ENCODE data around the gene SFMBT1. TPM values are rescaled to one million over a fixed set of nuclear protein-coding genes. Genes with fewer than 3 reads are reported as not detected.

The SFMBT1 gene
- total RNA-seq, 1 experiment from 2014 or later = 3.0 TPM

DNA sequence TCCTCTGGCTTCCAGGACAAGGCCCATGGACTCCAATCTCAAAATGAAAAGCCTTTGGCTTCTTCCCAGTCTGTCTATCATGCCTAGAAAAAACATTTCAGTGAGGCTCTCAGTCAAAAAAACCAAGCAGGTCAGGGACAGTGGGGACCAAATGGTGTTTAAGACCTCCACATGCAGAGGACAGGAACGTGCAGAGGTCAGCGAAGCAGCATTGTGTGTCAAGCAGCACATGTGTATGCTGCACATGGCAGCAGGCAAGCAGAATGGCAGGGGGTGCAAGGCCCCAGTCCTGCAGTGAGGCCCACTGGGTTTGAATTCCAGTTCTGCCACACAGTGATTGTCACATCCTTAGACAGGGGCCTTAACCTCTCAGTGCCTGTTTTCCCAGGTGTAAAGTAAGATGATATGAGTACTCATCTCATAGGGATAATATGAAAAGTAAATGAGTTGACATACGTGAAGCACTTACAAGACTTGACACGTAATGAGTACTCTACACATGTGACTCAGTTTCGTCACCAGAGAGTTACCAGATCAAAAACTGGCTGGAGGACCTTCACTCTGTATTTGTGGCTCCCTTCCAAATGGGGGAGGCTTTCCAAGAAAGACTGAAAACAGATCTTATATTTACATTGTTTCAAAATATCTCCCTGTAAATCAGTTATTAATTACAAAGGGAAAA, 159.7 kb downstream of the SFMBT1 start:
- H3K4me2 ChIP-seq (ENCODE audit: low read depth, low read length, poor library complexity, severe bottlenecking) = no peak overlapping the region

GRCh38 chr3:52882377-52882776, 163.5 kb downstream of the SFMBT1 start:
- no peaks in the 10 kb centered on the region for H3K9me3 ChIP-seq (ENCODE audit: low read length)
- H3K36me3 ChIP-seq (ENCODE audit: insufficient read depth, low read length) = peaks cover 23% of the 10 kb centered on the region
- no peak overlapping the region for H3K9ac ChIP-seq (ENCODE audit: low read length)
- H3K4me2 ChIP-seq (ENCODE audit: low read depth, low read length, poor library complexity, severe bottlenecking) = no peak overlapping the region
- H3K79me2 ChIP-seq (ENCODE audit: low read length) = peaks cover 57% of the 10 kb centered on the region
- no peaks in the 10 kb centered on the region for H4K20me1 ChIP-seq (ENCODE audit: insufficient read depth, low read depth, low read length)
- H2AFZ ChIP-seq (ENCODE audit: low read length) = no peak overlapping the region
- no peaks in the 10 kb centered on the region for H3K9me2 ChIP-seq (replicated peaks; ENCODE audit: insufficient read depth, low read length)
- H3K4me3 ChIP-seq (ENCODE audit: low read length) = no peak overlapping the region
- no peaks in the 10 kb centered on the region for H3K27me3 ChIP-seq (ENCODE audit: low read length)
- no peaks in the 10 kb centered on the region for H3K4me1 ChIP-seq (ENCODE audit: low read length)
- no peak for DNase-seq
- H3K27ac ChIP-seq (ENCODE audit: low read length) = no peak overlapping the region

More for the DNA sequence above, 159.7 kb downstream of the SFMBT1 start:
- no peak overlapping the region for H2AFZ ChIP-seq (ENCODE audit: low read length)
- no peak overlapping the region for H3K9ac ChIP-seq (ENCODE audit: low read length)
- no peak for DNase-seq
- H3K27me3 ChIP-seq (ENCODE audit: low read length) = no peaks in the 10 kb centered on the region
- peaks cover 23% of the 10 kb centered on the region for H3K36me3 ChIP-seq (ENCODE audit: insufficient read depth, low read length)
- peaks cover under 1% of the 10 kb centered on the region; the same call in 1 of the 2 replicates for H3K4me1 ChIP-seq (ENCODE audit: low read length)
- H4K20me1 ChIP-seq (ENCODE audit: insufficient read depth, low read depth, low read length) = no peaks in the 10 kb centered on the region
- no peak overlapping the region for H3K27ac ChIP-seq (ENCODE audit: low read length)
- H3K4me3 ChIP-seq (ENCODE audit: low read length) = no peak overlapping the region
- peaks cover 73% of the 10 kb centered on the region for H3K79me2 ChIP-seq (ENCODE audit: low read length)
- H3K9me2 ChIP-seq (replicated peaks; ENCODE audit: insufficient read depth, low read length) = no peaks in the 10 kb centered on the region
- no peaks in the 10 kb centered on the region for H3K9me3 ChIP-seq (ENCODE audit: low read length)

DNA sequence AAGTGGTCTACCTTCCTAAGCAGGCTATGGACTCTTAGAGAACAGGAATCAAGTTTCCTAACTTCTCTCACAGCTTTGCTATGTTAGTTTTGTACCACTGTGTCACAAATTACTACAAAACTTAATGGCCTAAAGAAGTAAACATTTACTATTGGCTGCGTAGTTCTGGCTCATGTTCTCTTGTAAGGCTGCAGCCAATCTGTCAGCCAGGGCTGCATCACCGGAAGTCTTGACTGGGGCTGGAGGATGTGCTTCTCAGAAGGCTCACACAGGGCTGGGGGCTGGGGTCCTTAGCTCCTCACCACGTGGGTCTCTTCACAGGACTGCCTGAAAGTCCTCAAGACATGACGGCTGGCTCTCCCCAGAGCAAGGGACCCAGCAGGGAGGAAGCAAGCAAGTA, 164.0 kb downstream of the SFMBT1 start:
- Histone ChIP-seq H3K79me2 (ENCODE audit: low read length) (peaks cover 57% of the 10 kb centered on the region), H3K9ac (ENCODE audit: low read length) (no peak overlapping the region), H4K20me1 (ENCODE audit: insufficient read depth, low read depth, low read length) (no peaks in the 10 kb centered on the region), H3K27ac (ENCODE audit: low read length) (no peak overlapping the region), H3K27me3 (ENCODE audit: low read length) (no peaks in the 10 kb centered on the region), H3K36me3 (ENCODE audit: insufficient read depth, low read length) (peaks cover 23% of the 10 kb centered on the region), H3K4me2 (ENCODE audit: low read depth, low read length, poor library complexity, severe bottlenecking) (no peak overlapping the region), H3K4me1 (ENCODE audit: low read length) (no peaks in the 10 kb centered on the region), H3K9me2 (replicated peaks; ENCODE audit: insufficient read depth, low read length) (no peaks in the 10 kb centered on the region), H3K4me3 (ENCODE audit: low read length) (no peak overlapping the region), H2AFZ (ENCODE audit: low read length) (no peak overlapping the region), H3K9me3 (ENCODE audit: low read length) (no peaks in the 10 kb centered on the region)
- DNase-seq = no peak

- Histone ChIP-seq H3K9me2 (replicated peaks; ENCODE audit: insufficient read depth, low read length) (no peaks in the 10 kb centered on the region), H2AFZ (ENCODE audit: low read length) (no peak overlapping the region), H3K79me2 (ENCODE audit: low read length) (peaks cover 53% of the 10 kb centered on the region), H3K4me3 (ENCODE audit: low read length) (no peak overlapping the region), H3K27me3 (ENCODE audit: low read length) (no peaks in the 10 kb centered on the region), H3K4me1 (ENCODE audit: low read length) (peaks cover 7% of the 10 kb centered on the region), H3K27ac (ENCODE audit: low read length) (no peak overlapping the region), H3K36me3 (ENCODE audit: insufficient read depth, low read length) (peaks cover 9% of the 10 kb centered on the region), H4K20me1 (ENCODE audit: insufficient read depth, low read depth, low read length) (no peaks in the 10 kb centered on the region), H3K9ac (ENCODE audit: low read length) (no peak overlapping the region), H3K9me3 (ENCODE audit: low read length) (no peaks in the 10 kb centered on the region), H3K4me2 (ENCODE audit: low read depth, low read length, poor library complexity, severe bottlenecking) (no peak overlapping the region)
- DNase-seq = no peak
Measured at GRCh38 chr3:52880474-52880873, 165.4 kb downstream of the SFMBT1 start.

DNA sequence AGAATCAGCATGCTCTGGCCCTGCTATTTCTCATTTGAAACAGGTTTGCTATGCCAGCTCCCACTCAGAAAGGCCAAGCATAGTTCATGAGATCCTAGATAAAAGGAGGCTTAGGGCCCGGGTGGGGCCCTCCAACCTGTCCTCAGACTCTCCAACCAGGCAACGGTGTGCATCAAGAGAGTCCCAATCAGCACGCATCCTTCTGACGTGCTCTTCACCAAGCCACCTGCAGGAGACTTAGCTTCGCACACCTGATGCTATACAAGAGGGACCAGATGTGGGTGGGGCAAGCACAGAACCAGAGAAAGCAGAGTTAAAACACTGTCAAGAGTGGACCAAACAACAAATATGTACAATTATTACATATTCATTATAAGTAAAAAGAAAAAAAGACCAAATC, 165.8 kb downstream of the SFMBT1 start:
- H3K9ac ChIP-seq (ENCODE audit: low read length) = no peak overlapping the region
- H3K4me3 ChIP-seq (ENCODE audit: low read length) = no peak overlapping the region
- H3K79me2 ChIP-seq (ENCODE audit: low read length) = peaks cover 53% of the 10 kb centered on the region
- no peaks in the 10 kb centered on the region for H4K20me1 ChIP-seq (ENCODE audit: insufficient read depth, low read depth, low read length)
- H3K27me3 ChIP-seq (ENCODE audit: low read length) = no peaks in the 10 kb centered on the region
- H3K9me3 ChIP-seq (ENCODE audit: low read length) = no peaks in the 10 kb centered on the region
- no peaks in the 10 kb centered on the region for H3K9me2 ChIP-seq (replicated peaks; ENCODE audit: insufficient read depth, low read length)
- no peak overlapping the region for H3K27ac ChIP-seq (ENCODE audit: low read length)
- no peak overlapping the region for H3K4me2 ChIP-seq (ENCODE audit: low read depth, low read length, poor library complexity, severe bottlenecking)
- peaks cover 11% of the 10 kb centered on the region for H3K4me1 ChIP-seq (ENCODE audit: low read length)
- H2AFZ ChIP-seq (ENCODE audit: low read length) = no peak overlapping the region
- H3K36me3 ChIP-seq (ENCODE audit: insufficient read depth, low read length) = peaks cover 4% of the 10 kb centered on the region
- no peak for DNase-seq

DNA sequence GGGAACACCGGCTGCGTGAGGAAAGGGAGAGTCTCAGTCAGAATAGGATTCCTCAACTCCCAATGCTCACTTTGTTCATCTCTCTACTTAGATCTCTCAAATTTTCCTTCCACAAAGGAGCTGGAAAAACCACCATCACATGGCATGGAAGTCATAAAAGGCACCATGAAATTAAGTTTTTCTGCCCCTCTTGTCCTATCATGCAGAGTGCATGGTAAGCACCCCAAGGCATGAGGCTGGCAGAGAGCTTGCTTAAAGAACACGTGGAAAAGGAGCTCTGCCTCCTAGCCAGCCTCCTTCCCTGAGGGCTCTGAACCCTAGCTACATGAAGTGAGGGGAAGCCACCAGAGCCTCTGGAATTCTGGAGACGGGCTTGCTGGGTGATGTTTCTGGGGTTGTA, 166.3 kb downstream of the SFMBT1 start:
- Histone ChIP-seq H3K9ac (ENCODE audit: low read length) (no peak overlapping the region), H3K9me2 (replicated peaks; ENCODE audit: insufficient read depth, low read length) (no peaks in the 10 kb centered on the region), H3K4me3 (ENCODE audit: low read length) (no peak overlapping the region), H3K4me1 (ENCODE audit: low read length) (peaks cover 15% of the 10 kb centered on the region), H3K27ac (ENCODE audit: low read length) (no peak overlapping the region), H4K20me1 (ENCODE audit: insufficient read depth, low read depth, low read length) (no peaks in the 10 kb centered on the region), H2AFZ (ENCODE audit: low read length) (no peak overlapping the region), H3K27me3 (ENCODE audit: low read length) (no peaks in the 10 kb centered on the region), H3K36me3 (ENCODE audit: insufficient read depth, low read length) (no peaks in the 10 kb centered on the region), H3K9me3 (ENCODE audit: low read length) (no peaks in the 10 kb centered on the region), H3K79me2 (ENCODE audit: low read length) (peaks cover 51% of the 10 kb centered on the region), H3K4me2 (ENCODE audit: low read depth, low read length, poor library complexity, severe bottlenecking) (no peak overlapping the region)
- DNase-seq = no peak

GRCh38 chr3:52879090-52879489, 166.8 kb downstream of the SFMBT1 start:
- no peak overlapping the region for H3K4me2 ChIP-seq (ENCODE audit: low read depth, low read length, poor library complexity, severe bottlenecking)
- H3K27ac ChIP-seq (ENCODE audit: low read length) = no peak overlapping the region
- peaks cover 19% of the 10 kb centered on the region for H3K4me1 ChIP-seq (ENCODE audit: low read length)
- no peak overlapping the region for H2AFZ ChIP-seq (ENCODE audit: low read length)
- no peaks in the 10 kb centered on the region for H4K20me1 ChIP-seq (ENCODE audit: insufficient read depth, low read depth, low read length)
- H3K27me3 ChIP-seq (ENCODE audit: low read length) = no peaks in the 10 kb centered on the region
- no peaks in the 10 kb centered on the region for H3K36me3 ChIP-seq (ENCODE audit: insufficient read depth, low read length)
- H3K9me3 ChIP-seq (ENCODE audit: low read length) = no peaks in the 10 kb centered on the region
- DNase-seq = no peak
- no peak overlapping the region for H3K4me3 ChIP-seq (ENCODE audit: low read length)
- H3K79me2 ChIP-seq (ENCODE audit: low read length) = peaks cover 54% of the 10 kb centered on the region
- H3K9me2 ChIP-seq (replicated peaks; ENCODE audit: insufficient read depth, low read length) = no peaks in the 10 kb centered on the region
- no peak overlapping the region for H3K9ac ChIP-seq (ENCODE audit: low read length)

DNA sequence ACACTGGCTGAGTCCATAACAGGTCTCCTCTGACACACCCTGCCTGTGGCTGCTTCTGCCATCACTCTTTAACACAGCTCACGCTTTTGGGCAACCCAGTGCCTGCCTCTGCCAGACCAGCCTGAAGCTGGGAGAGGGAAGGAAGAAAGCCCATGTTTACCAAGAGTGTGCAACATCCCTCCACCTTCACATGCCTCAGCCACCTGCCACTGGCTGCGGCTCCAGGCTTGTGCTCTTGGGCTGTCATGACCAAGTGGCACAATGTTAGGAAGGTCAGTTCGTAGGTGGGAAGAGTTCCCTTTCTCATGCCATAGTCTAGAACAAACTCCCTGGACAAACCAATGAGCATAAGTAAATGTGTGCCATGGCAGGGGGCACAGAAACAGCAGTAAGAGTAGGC, 168.8 kb downstream of the SFMBT1 start:
- no peaks in the 10 kb centered on the region for H3K27me3 ChIP-seq (ENCODE audit: low read length)
- DNase-seq = no peak
- H3K9ac ChIP-seq (ENCODE audit: low read length) = no peak overlapping the region
- H4K20me1 ChIP-seq (ENCODE audit: insufficient read depth, low read depth, low read length) = no peaks in the 10 kb centered on the region
- peaks cover 19% of the 10 kb centered on the region for H3K4me1 ChIP-seq (ENCODE audit: low read length)
- H3K27ac ChIP-seq (ENCODE audit: low read length) = no peak overlapping the region
- H3K9me2 ChIP-seq (replicated peaks; ENCODE audit: insufficient read depth, low read length) = no peaks in the 10 kb centered on the region
- no peaks in the 10 kb centered on the region for H3K9me3 ChIP-seq (ENCODE audit: low read length)
- H3K4me3 ChIP-seq (ENCODE audit: low read length) = no peak overlapping the region
- no peak overlapping the region for H3K4me2 ChIP-seq (ENCODE audit: low read depth, low read length, poor library complexity, severe bottlenecking)
- no peak overlapping the region for H2AFZ ChIP-seq (ENCODE audit: low read length)
- H3K36me3 ChIP-seq (ENCODE audit: insufficient read depth, low read length) = no peaks in the 10 kb centered on the region
- H3K79me2 ChIP-seq (ENCODE audit: low read length) = peaks cover 54% of the 10 kb centered on the region
